ENCODE results near the gene GASK1A.

The GASK1A gene

GRCh38 chr3:42982645-42983412 lies 3.7 kb downstream of the GASK1A start:
- DNase-seq (ENCODE audit: low spot score): no peak

DNA sequence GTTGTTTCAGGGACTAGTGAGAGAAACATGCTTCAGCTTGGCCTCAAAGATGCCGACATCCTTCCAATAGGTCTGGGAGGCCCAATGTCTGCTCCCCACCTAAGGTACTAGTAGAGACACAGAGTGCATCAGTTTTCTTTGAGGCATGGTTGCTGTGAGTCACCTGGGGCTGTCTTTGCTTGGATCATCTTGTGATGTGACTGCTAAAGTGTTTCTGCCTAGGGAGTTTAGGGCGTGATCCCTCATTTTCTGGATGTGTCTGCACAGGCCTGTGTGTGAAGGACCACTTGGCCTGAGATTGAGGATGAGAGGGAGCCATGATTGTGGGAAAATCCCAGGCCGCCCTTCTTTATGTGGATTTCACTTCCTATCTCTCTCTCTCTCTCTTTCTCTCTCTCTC lies 4.8 kb downstream of the GASK1A start:
- no peak for DNase-seq (ENCODE audit: low spot score)

- no peak for DNase-seq (ENCODE audit: low spot score)
Observed at GRCh38 chr3:42984701-42985100, 5.6 kb downstream of the GASK1A start.

DNA sequence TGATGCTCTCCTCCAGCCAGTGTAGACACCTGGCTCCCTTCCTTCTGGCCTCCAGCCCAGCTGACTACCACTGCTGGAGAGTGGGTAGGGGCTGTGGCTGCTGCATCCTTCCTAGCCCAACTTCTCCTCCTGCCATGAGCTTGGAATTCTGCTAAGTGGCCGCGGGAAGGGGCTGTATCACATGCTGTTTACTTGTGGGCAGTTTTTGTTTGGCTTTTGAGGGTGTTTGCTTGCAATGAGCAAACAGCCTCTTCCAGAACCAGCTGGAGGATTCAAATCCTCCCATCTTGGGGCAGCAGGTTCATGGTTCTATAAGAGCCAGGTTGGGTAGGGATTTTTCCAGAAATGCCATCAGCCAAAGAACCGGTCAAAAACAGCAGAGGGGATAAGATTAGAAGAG lies 9.0 kb downstream of the GASK1A start:
- no peak for DNase-seq (ENCODE audit: low spot score)

DNA sequence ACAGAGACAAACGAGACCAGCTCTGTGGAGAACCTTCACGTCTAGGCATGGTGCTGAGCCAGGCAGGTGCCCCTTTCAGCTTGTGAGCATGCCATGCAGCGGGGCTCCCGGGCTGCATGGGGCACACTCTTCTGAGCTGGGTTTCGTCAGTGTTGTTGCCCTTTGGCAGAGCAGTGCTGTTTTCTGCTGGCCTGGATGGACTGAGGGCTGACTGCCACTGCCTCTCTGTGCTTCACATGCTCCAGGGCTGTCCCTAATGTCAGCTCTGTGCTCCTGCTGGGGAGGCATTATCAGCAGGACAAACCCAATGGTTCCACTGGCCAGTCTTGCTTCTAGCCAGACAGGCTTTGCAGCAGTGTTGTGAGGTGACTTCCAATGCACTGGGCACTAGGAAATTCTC lies 9.5 kb downstream of the GASK1A start:
- DNase-seq (ENCODE audit: low spot score): no peak

- no peak for DNase-seq (ENCODE audit: low spot score)
Observed at GRCh38 chr3:42991341-42992315, 12.5 kb downstream of the GASK1A start.

- no peak for DNase-seq (ENCODE audit: low spot score)
Observed at GRCh38 chr3:42994595-42994994, 15.5 kb downstream of the GASK1A start.

GRCh38 chr3:42996021-42996420 lies 16.9 kb downstream of the GASK1A start:
- no peak for DNase-seq (ENCODE audit: low spot score)

- DNase-seq (ENCODE audit: low spot score): no peak
Observed at GRCh38 chr3:42996633-42997075, 17.5 kb downstream of the GASK1A start.

DNA sequence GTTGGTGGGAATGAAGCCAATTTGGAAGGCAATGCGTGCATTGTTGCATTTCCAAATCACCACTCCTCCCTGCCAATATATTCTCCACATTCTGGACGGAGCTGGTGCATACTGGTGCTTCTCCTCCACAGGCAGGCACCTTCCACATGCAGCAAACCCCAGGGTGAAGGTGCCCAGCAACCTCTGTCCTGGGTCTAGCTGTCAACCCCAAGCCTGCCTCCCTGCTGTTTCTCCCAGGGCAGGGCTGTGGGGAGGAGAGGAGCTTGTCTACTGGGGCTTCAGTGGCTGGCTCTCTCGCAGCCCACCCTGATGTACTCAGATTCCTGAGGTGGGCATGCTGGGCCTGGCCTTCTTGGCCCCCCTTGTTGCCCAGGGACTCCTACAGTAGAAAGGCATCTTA lies 20.1 kb downstream of the GASK1A start:
- no peak for DNase-seq (ENCODE audit: low spot score)

DNA sequence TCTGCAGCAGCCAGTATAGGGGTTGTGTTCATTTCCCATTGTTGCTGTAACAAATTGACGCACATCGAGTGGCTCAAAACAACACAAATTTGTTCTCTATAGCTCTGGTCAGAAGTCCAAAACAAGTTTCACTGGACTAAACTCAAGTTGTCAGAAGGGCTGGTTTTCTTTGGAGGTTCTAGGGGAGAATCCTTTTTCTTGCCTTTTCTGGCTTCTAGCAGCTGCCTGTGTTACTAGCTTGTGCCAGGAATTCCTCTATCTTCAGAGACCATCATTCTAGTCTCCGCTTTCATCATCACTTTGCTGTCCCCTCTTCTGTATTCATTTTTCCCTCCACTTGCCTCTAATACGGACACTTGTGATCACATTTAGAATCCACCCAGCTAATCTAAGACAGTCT lies 20.5 kb downstream of the GASK1A start:
- no peak for DNase-seq (ENCODE audit: low spot score)

DNA sequence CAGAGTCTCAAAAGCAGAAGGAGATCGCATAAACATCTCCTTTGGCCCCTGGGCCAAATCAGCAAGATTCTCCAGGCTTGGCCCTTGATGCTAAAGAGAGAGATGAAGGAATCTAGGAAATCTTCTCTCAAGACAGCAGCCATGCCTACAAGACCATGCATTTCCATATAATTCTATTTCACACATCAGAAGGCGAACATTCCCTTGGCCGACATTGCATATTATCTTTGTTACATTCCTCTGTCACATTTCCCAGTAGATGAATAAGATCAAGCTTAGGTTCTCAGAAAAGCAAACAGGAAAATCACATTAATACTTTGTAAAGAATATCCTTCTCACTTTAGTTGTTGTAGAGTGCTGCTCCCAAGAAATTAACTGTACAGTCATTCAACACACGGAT lies 21.3 kb downstream of the GASK1A start:
- no peak for DNase-seq (ENCODE audit: low spot score)

- DNase-seq (ENCODE audit: low spot score): peak; percentile 91
Observed at GRCh38 chr3:43001094-43001553, 22.0 kb downstream of the GASK1A start.

- DNase-seq (ENCODE audit: low spot score): no peak
Observed at GRCh38 chr3:43001556-43002121, 22.5 kb downstream of the GASK1A start.

- peak; percentile 33 for DNase-seq (ENCODE audit: low spot score)
Observed at GRCh38 chr3:43004282-43004681, 25.2 kb downstream of the GASK1A start.

- no peak for DNase-seq (ENCODE audit: low spot score)
Observed at GRCh38 chr3:43005253-43005652, 26.1 kb downstream of the GASK1A start.

DNA sequence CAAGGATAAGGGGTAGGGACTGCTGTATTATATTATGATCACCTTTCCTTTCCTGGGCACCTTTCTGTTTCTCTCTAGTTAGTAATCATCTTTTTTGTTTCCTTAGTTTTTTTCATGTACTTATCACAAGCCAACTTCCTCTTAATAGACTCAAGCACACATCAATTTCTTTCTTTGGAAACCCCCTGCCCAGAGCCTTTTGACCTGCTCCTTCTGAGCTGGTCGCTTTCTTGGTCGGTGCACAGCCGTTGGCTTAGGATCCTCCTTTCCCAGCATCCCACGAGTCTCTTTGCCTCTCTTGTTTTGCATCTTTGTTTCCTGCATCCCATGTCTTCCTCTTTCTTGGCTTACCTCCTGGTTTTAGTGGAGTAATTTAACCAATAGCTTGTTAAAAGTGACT lies 26.9 kb downstream of the GASK1A start:
- no peak for DNase-seq (ENCODE audit: low spot score)

DNA sequence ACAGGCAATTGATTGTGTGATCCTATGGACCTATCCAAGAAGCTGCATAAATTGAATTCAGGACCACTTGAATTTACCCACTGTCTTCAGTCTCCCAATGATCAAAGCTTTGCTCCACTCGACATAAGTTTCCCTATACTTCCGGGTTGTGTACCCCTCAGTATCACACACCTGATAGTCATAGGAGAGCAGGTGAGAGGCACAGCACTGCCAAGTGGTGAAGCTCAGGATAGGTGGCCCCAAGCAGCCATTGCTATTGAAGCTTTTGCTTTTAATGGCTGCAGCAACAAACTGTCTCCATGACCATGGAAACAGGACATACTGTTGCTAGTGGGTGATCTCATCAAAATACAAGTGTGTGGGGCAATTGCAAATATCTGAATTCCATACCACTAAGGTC lies 27.7 kb downstream of the GASK1A start:
- no peak for DNase-seq (ENCODE audit: low spot score)

DNA sequence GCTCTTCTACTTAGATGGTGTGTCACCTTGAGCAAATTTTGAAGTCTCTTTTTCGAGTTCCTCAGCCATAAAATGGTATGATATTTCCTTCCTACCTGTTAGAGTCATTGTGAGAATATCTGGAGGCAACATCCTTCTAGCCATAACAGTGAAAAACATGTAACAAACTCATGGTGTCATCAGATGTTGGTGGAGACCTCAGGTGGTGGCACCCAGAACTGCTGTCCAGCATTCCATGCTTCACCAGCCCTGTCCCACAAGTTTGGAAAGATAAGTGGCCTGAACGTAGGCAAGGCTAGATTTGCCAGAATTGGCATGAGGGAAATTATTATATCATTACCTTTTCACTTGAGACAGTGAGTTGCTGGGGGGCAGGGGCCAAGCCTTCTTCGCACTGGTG lies 30.4 kb downstream of the GASK1A start:
- DNase-seq (ENCODE audit: low spot score): no peak

DNA sequence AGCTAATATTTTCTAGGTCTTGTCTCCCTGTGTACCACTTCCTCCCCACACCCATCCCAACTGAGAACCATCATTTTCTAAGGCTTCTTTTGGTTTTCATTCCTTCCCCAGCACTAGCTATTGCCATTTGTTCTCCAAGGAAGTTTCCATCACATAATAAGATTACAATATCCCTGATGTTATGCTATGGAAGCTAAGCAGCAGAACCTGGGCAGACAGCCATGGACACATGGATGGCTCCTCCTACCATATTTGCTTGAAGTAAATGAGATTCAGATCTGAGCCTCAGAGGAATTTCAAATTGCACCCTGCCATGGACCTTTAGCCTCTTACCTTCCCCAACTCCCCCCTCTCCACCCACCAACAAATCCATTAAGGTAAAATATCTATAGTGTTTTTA lies 31.5 kb downstream of the GASK1A start:
- no peak for DNase-seq (ENCODE audit: low spot score)

- no peak for DNase-seq (ENCODE audit: low spot score)
Observed at GRCh38 chr3:43011638-43012037, 32.5 kb downstream of the GASK1A start.

- DNase-seq (ENCODE audit: low spot score): no peak
Observed at GRCh38 chr3:43012174-43012573, 33.1 kb downstream of the GASK1A start.

DNA sequence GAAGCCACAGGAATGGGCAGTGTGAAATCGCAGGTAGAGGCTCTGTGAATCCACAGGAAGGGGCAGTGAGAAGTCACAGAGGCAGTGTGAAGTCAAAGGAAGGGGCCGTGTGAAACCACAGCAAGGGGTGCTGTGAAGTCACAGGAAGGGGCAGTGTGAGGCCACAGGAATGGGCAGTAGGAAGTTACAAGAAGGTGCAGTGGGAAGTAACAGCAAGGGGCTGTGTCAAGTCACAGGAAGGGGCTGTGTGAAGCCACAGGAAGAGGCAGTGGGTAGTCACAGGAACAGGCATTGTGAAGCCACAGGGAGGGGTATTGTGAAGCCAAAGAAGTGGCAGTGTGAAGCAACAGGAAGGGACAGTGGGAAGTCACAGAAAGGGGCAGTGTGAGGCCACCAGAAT lies 34.1 kb downstream of the GASK1A start:
- no peak for DNase-seq (ENCODE audit: low spot score)
